NCI-H524 (cell line): ENCODE measurements around the gene USP48.
"Not testable (repeated sequence)": the region's sequence is repeated elsewhere in the genome, so short reads cannot be mapped to it uniquely, and the experiment has no call there.

Experiments used
- DNase-seq, 2 experiments: peaks; one replicate each; lab custom pipeline; 2025; lab: John Stamatoyannopoulos, UW

USP48 gene

DNA sequence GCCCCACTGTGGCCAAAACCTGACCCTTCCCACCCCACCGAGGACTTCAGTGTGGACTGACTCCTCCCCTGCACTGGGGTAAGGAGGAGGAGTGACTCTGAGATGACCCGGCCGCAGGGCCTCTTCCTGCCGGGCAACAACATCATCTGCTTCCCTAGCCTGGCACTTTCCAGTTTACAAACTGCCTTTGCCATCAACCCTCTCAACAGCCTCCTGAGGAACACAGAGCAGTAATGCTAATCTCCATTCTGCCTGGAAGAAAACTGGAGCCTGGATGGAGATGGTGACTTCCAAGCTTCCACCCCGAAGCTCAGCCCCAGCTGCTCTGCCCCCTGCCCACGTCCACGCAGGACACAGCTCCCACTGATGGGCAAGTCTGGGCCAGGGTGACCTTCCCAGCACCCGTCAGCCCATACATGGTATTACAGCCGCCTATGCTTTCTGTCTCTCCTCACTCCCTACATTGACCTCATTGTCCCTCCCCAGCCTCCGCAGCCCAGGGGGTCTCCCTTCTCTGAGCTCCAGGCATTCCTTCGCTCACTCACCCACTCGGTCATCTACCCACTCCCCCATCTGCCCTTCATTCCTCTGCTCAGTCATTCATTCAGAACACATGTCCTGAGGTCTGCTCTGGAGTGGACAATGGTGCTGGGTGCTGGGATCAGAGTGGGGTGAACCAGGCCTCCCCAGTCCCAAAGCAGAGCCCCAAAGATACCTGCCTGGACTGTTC is 148.0 kb downstream of the USP48 start:
- DNase-seq: no peak

DNA sequence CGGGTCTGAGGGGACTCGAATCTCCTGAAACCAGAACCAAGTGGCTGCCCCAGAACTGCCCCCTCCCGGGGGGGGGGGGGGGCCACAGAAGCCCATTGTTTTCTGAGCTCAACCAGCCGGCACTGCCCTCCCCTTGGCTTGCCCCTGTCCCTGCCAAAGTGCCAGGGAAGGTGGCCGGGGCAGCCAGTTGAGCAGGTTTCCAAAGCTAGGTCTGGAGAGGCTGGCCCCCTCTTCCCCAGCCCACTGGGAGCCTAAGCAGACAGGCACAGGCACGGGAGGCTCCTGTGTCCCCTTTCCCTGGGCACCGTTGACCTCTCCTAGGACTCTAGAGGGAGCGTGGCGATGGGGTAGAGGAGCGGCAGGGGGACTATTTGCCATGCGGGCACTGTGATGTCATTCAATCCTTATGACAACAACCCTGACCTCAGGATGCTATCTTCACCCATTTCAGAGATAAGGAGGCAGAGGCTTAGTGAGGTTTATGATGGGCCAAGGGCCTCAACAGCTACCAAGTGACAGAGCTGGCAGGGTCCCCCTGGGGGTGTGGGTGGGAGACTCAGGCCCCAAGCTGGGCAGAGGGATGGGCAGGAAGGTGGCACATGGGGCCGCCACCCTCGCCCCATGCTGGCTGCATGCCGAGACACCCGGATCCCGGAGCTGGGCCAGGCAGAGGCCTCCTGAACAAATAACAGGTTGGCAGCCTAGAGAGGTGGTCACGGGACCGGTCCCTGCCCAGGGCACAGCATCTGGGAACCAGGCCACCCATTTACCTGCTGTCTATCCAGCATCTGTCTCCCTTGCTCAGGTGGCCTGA is 148.8 kb downstream of the USP48 start:
- DNase-seq: no peak

DNA sequence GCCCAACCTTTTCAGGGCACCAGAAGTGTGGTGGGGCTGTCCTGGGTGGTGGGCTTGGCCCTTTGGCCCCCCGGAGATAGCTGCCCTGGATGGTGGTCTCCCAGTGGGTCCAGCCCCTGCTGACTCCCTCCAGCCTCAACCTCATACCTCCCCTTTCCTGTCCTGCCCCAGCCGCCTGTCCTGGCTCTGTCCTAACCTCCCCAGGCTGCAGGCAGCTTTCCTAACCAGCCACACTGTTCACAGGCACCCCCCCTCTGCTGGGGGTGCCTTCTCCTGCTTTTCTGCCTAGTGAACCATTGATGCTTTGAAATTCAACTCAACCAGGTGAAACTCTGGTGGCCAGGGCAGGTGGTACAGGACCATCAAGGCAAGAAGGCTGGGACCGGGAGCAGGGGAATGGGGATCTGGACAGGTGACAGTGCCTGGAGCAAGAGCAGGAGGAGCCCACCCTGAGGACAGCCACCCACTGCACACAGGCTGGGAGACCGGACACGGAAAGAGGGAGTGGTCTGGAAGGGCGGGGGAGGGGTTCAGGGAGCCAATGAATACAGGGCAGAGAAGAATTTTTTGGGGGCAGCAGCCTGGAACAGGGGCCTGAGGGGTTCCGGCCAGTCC is 149.7 kb downstream of the USP48 start:
- no peak for DNase-seq

DNA sequence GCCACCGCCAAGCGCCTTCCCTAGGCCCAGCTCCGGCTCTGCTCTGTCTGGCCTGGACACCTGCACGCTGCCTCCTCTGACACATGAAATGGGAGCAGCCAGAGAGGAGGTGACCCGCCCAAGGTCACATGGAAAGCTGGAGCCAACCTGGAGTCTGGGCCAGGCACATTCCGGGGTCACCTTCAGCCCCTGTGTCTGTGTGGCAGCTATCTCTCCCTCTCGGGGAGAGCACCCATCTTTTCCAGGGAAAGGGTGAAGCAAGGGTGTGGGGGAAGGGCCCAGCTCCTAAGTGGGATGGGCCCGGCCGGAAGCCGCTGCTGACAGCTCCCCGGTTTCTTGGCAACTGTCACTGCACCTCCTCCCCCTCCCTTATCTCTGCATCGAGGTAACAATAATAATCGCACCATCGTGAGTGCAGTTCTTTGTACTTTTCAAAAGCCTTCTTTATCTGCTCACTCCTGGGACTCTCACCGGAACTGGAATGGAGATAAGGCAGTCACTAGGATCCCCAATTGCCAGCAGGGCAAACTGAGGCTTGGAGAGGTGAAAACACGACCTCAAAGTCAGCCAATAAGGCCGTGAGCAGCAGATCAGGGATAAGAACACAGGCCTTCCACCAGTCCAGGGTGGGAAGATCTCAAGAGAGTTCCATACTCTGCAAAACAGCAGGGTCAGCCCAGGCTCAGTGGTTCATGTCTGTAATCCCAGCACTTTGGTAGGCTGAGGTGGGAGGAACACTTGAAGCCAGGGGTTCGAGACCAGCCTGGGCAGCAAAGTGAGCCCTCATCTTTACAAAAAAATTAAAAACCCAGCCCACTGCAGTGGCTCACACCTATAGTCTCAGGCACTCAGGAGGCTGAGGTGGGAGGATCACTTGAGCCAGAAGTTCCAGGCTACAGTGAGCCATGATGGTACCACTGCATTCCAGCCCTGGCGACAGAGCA is 150.7 kb downstream of the USP48 start:
- DNase-seq: no peak

- DNase-seq: not testable (repeated sequence)
Measured at GRCh38 chr1:21631590-21631943, 151.4 kb downstream of the USP48 start.

DNA sequence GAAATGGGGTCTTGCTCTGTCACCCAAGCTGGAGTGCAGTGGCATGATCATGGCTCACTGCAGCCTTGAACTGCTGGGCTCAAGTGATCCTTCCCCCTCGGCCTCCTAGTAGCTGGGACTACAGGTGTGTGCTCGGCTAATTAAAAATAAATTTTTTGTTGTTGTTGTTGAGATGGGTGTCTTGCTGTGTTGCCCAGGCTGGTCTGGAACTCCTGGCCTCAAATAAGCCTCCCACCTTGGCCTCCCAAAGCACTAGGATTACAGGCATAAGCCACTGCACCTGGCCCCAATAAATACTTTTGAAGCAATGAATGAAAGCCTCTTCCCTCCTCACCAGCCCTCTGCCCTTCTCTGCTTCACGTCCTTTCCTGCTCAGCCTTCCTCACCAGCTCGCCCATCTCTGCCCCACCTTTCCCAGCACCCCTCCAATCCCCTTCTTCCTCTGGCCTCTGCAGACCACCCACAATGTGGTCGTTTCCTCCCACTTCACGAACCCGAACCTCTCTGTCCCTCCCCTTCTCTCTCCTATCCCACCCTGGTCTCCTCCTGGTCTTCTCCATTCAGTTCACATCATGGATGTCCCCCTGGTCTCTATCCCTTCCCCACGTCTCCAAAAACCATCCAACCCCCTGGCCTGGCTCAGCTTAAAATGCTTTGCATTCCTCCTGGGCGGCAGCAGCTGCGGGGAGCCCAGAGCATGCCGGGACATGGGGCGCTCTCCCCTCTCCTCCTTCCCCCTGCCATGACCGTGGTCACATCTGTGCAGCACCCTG is 152.2 kb downstream of the USP48 start:
- no peak for DNase-seq

DNA sequence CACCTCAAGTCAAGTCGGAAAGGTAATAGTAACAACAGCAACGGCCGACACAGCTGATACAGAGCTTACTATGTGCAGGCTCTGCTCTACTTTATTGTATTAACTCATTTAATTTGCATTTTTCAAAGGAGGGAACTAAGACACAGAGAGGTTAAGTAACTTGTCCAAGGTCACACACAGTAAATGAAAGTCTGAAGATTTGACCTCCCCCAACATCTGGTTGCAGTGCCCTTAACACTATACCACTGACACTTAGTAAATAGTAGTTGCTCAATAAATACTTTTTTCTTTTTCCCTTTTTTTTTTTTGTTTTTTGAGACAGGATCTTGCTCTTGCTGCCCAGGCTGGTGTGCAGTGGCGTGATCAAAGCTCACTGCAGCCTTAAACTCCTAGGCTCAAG is 153.0 kb downstream of the USP48 start:
- no peak for DNase-seq

GRCh38 chr1:21628798-21629393 is 154.1 kb downstream of the USP48 start:
- no peak for DNase-seq
